Stomach (tissue), 9 donors: ENCODE measurements around the gene ZNF689. TPM values are rescaled to one million over a fixed set of nuclear protein-coding genes. Genes with fewer than 3 reads are reported as not detected.

Source experiments
- DNase-seq, 2 donors: peaks; one replicate each; pipeline versions ENCODE4 v3.0.0 to v3.0.0-alpha.2; 2013 to 2019
- H3K27ac ChIP-seq, 5 donors: fragments of 200-600 bp in 4 of 5; sonication (generic) in 4 of 5; one replicate each; pipeline ENCODE4 v1.5.1; 2013 to 2019; ENCODE audit warnings: mild to moderate bottlenecking in 1 of 5, moderate library complexity in 1 of 5
- H3K27me3 ChIP-seq, 3 donors: fragments of 200-600 bp; sonication (generic); one replicate each; pipeline ENCODE4 v1.5.1; 2017 to 2019; ENCODE audit warnings: mixed run types in 1 of 3
- H3K36me3 ChIP-seq, 4 donors: fragments of 200-600 bp; sonication (generic); 1 replicate in 3 of 4; 2 replicates in 1 of 4; pipeline ENCODE4 v1.5.1; 2016 to 2019
- H3K4me1 ChIP-seq, 4 donors: fragments of 200-600 bp; sonication (generic); one replicate each; pipeline ENCODE4 v1.5.1; 2016 to 2019
- H3K4me3 ChIP-seq, 4 donors: fragments of 200-600 bp; sonication (generic) in 3 of 4; one replicate each; pipeline ENCODE4 v1.5.1; 2016 to 2019; ENCODE audit warnings: mild to moderate bottlenecking in 1 of 4
- H3K9me3 ChIP-seq, 4 donors: fragments of 200-600 bp; sonication (generic); one replicate each; pipeline ENCODE4 v1.5.1; 2016 to 2019
- CTCF ChIP-seq, 7 experiments: fragments of 450-650 bp in 4 of 7; fragments of 200-600 bp in 3 of 7; sonication (generic) in 3 of 7; IDR thresholded peaks; one replicate each; pipeline ENCODE4 v1.5.1; 2016 to 2019; ENCODE audit warnings: antibody characterized with exemption in 7 of 7, control low read depth in 2 of 7, mild to moderate bottlenecking in 1 of 7
- EP300 ChIP-seq: sonication (generic); formaldehyde crosslinking; IDR thresholded peaks from one replicate; pipeline ENCODE4 v1.6.1; 2017; ENCODE audit warnings: antibody characterized with exemption
- POLR2A ChIP-seq, 4 donors: fragments of 450-650 bp; IDR thresholded peaks; one replicate each; pipeline ENCODE4 v1.6.1; 2016; ENCODE audit warnings: antibody characterized with exemption in 4 of 4, control low read depth in 2 of 4, mild to moderate bottlenecking in 1 of 4, moderate library complexity in 1 of 4
- POLR2AphosphoS5 ChIP-seq, 3 donors: sonication (generic); formaldehyde crosslinking; IDR thresholded peaks; one replicate each; pipeline ENCODE4 v1.6.1; 2016; ENCODE audit warnings: antibody characterized with exemption in 3 of 3
- WGBS, 5 donors: extraction: QIAGEN DNeasy Blood & Tissue Kit in 3 of 5; methylation state at CpG; one replicate each; pipeline versions ENCODE4 v1.1.5 to v1.1.7; 2013 to 2018; 5-methylcytosine and 5-hydroxymethylcytosine counted together
- intact Hi-C: fragments of 100-400 bp; cut with DNase I; formaldehyde crosslinking; loops from one replicate; pipeline ENCODE4 v1.15.1; 2023; ENCODE audit warnings: low total_unique reads
- polyA plus RNA-seq, 3 donors: library from polyadenylated mRNA; stranded (reverse); fragments of 200-250 nt; gene quantifications; one replicate each; pipeline ENCODE4 v1.2.3, GENCODE V29; 2013
- total RNA-seq, 5 donors: library from RNA; depleted of rRNA; stranded (reverse); fragments of >200 nt; gene quantifications; one replicate each; pipeline versions ENCODE4 v1.1.0 to v1.2.3, GENCODE V29; 2014 to 2016
- donor health status: healthy with polysubstance abuse.
- donor health status: Bipolar disorder and iron deficiency.
- donor health status: healthy.

The ZNF689 gene
- total and polyA plus RNA-seq, 8 donors, result 0.58 to 86.4 (median 4.1) TPM

- intact Hi-C loops, result no loop called here
- Histone ChIP-seq H3K27me3 (peaks cover 0 to 20% (median 0%) of the 10 kb centered on the region in 3 donors), H3K27ac (no peak overlapping the region), H3K4me1 (peaks cover 0 to 5% (median 2%) of the 10 kb centered on the region in 4 donors), H3K36me3 (no peaks in the 10 kb centered on the region), H3K9me3 (no peaks in the 10 kb centered on the region), H3K4me3 (no peak overlapping the region)
- TF ChIP-seq EP300, result no peak
- no peak for TF ChIP-seq POLR2A (IDR thresholded peaks at IDR 0.05)
- no peak for TF ChIP-seq CTCF (IDR thresholded peaks at IDR 0.05)
- no peak for TF ChIP-seq POLR2AphosphoS5 (IDR thresholded peaks at IDR 0.05)
- WGBS, 5 donors, result 90 to 92% (median 91%) methylated on average over 9 of the region's 9 CpGs
- no peak for DNase-seq
Measured at GRCh38 chr16:30626236-30626635, 16.0 kb upstream of the ZNF689 start.

GRCh38 chr16:30623536-30624283 lies 13.5 kb upstream of the ZNF689 start:
- no peak overlapping the region for H3K4me3 ChIP-seq
- intact Hi-C loops, result no loop called here
- 80 to 87% (median 84%) methylated on average over 10 to 11 of the region's 11 CpGs for WGBS, 5 donors

GRCh38 chr16:30622455-30623032 lies 12.4 kb upstream of the ZNF689 start:
- no peak overlapping the region for H3K27ac ChIP-seq
- H3K4me3 ChIP-seq, result no peak overlapping the region
- no peaks in the 10 kb centered on the region for H3K36me3 ChIP-seq
- TF ChIP-seq EP300, result no peak
- TF ChIP-seq POLR2AphosphoS5 (IDR thresholded peaks at IDR 0.05), result no peak
- no peak for TF ChIP-seq CTCF (IDR thresholded peaks at IDR 0.05)
- TF ChIP-seq POLR2A (IDR thresholded peaks at IDR 0.05), result no peak
- peaks cover 0 to 4% (median 0%) of the 10 kb centered on the region in 4 donors for H3K4me1 ChIP-seq
- H3K9me3 ChIP-seq, result no peaks in the 10 kb centered on the region
- intact Hi-C loops, result no loop called here
- peaks cover 0 to 20% (median 0%) of the 10 kb centered on the region in 3 donors for H3K27me3 ChIP-seq
- WGBS, 5 donors, result 47 to 53% (median 49%) methylated on average over 10 of the region's 10 CpGs
- no peak for DNase-seq

More at GRCh38 chr16:30623536-30624283, 13.5 kb upstream of the ZNF689 start:
- DNase-seq, result no peak
- TF ChIP-seq POLR2A (IDR thresholded peaks at IDR 0.05) (no peak), CTCF (IDR thresholded peaks at IDR 0.05) (no peak), EP300 (no peak), POLR2AphosphoS5 (IDR thresholded peaks at IDR 0.05) (no peak)
- H3K4me1 ChIP-seq, result peaks cover 0 to 5% (median 2%) of the 10 kb centered on the region in 4 donors
- H3K27me3 ChIP-seq, result peaks cover 0 to 20% (median 0%) of the 10 kb centered on the region in 3 donors
- H3K9me3 ChIP-seq, result no peaks in the 10 kb centered on the region
- H3K27ac ChIP-seq, result no peak overlapping the region
- H3K36me3 ChIP-seq, result no peaks in the 10 kb centered on the region

GRCh38 chr16:30621765-30622164 lies 11.6 kb upstream of the ZNF689 start:
- TF ChIP-seq CTCF (IDR thresholded peaks at IDR 0.05) (no peak), EP300 (no peak), POLR2AphosphoS5 (IDR thresholded peaks at IDR 0.05) (no peak), POLR2A (IDR thresholded peaks at IDR 0.05) (no peak)
- intact Hi-C loops, result no loop called here
- Histone ChIP-seq H3K36me3 (no peaks in the 10 kb centered on the region), H3K9me3 (no peaks in the 10 kb centered on the region), H3K27ac (no peak overlapping the region), H3K4me1 (peaks cover 0 to 4% (median 0%) of the 10 kb centered on the region in 4 donors), H3K4me3 (no peak overlapping the region), H3K27me3 (peaks cover 0 to 20% (median 0%) of the 10 kb centered on the region in 3 donors)
- DNase-seq, result no peak
- 73 to 82% (median 76%) methylated on average over 5 of the region's 5 CpGs for WGBS, 5 donors
